ENCODE measurements around the gene DSCAML1.
"Not testable (repeated sequence)": the region's sequence is repeated elsewhere in the genome, so short reads cannot be mapped to it uniquely, and the experiment has no call there.

Gene DSCAML1

DNA sequence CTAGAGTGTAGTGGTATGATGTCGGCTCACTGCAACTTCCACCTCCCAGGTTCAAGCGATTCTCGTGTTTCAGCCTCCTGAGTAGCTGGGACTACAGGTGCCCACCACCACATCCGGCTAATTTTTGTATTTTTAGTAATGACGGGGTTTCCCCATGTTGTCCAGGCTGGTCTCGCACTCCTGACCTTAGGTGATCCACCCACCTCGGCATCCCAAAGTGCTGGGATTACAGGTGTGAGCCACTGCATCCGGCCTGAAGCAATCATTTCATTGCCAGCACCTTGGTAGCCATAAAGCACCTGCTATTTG, 340.3 kb downstream of the DSCAML1 start:
- not testable (repeated sequence) for H3K36me3 ChIP-seq (ENCODE audit: control insufficient read depth, insufficient read depth, low read length); H3K27me3 ChIP-seq (ENCODE audit: control insufficient read depth, insufficient read depth, low read length); H3K4me3 ChIP-seq (ENCODE audit: low read length); DNase-seq (ENCODE audit: low read depth, low spot score); H3K27ac ChIP-seq (ENCODE audit: low read length); H3K9me3 ChIP-seq (ENCODE audit: control insufficient read depth, insufficient read depth, low read length); H3K4me1 ChIP-seq (ENCODE audit: control insufficient read depth, insufficient read depth, low read length)
- no CpG with 5 or more reads among the region's 8 CpGs for WGBS (ENCODE audit: insufficient coverage, insufficient read length)

DNA sequence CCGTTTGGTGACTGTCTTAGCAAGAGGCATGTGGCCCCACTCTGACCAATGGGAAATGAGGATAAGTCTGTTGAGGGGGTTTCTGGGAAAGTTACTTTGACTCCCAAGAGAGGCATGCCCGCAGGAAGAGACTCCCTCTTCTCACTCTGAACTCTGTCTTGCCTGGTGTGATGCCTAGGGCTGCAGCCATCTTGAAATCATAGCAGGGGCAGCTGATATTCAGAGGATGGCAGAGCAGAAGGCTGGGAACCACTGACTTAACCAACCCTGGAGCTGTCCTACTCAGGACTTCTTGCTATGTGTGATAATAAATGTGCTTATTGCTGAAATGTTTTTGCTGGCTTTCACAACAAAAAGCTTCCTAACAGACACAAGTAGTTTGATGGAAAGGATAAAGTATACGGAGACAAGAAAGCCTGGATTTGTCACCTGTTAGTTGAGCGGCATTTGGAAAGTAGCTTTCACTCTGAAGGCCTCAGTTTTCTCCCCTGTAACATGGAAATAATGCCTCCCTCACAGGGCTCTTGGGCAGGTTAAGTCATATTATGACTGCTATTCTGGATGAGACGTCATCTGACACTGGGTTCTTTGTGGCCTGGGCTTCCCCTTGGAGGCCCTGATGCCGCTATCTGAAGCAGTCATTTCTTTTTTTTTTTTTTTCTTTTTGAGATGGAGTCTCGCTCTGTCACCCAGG, 340.8 kb downstream of the DSCAML1 start:
- Histone ChIP-seq H3K27me3 (ENCODE audit: control insufficient read depth, insufficient read depth, low read length) (no peaks in the 10 kb centered on the region), H3K27ac (ENCODE audit: low read length) (no peak overlapping the region), H3K9me3 (ENCODE audit: control insufficient read depth, insufficient read depth, low read length) (no peaks in the 10 kb centered on the region), H3K4me1 (ENCODE audit: control insufficient read depth, insufficient read depth, low read length) (no peaks in the 10 kb centered on the region), H3K4me3 (ENCODE audit: low read length) (no peak overlapping the region), H3K36me3 (ENCODE audit: control insufficient read depth, insufficient read depth, low read length) (no peaks in the 10 kb centered on the region)
- no CpG with 5 or more reads among the region's 7 CpGs for WGBS (ENCODE audit: insufficient coverage, insufficient read length)
- no peak for DNase-seq (ENCODE audit: low read depth, low spot score)

DNA sequence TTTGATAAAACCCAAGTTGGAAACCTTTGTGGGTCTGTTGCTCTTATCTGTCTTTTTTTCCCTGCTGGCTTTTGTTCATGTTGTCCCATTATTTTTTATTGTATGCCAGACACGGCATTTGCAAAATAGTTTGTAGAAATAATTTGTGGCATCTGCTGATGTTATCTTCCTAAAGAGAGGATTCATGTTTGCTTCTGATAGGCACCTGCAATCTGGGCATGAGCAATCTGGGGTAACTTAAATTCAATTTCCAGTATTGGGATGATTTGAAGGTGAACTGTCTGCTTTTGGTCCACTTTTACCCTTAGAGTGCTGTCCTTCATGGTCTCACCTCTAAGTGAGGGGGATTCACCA, 342.5 kb downstream of the DSCAML1 start:
- WGBS (ENCODE audit: insufficient coverage, insufficient read length): no CpG with 5 or more reads among the region's 1 CpG

GRCh38 chr11:117453886-117454563, 343.0 kb downstream of the DSCAML1 start:
- WGBS (ENCODE audit: insufficient coverage, insufficient read length): no CpG with 5 or more reads among the region's 6 CpGs
- DNase-seq (ENCODE audit: low read depth, low spot score): no peak
- no peak overlapping the region for H3K27ac ChIP-seq (ENCODE audit: low read length)
- no peaks in the 10 kb centered on the region for H3K9me3 ChIP-seq (ENCODE audit: control insufficient read depth, insufficient read depth, low read length)
- no peaks in the 10 kb centered on the region for H3K27me3 ChIP-seq (ENCODE audit: control insufficient read depth, insufficient read depth, low read length)
- no peaks in the 10 kb centered on the region for H3K36me3 ChIP-seq (ENCODE audit: control insufficient read depth, insufficient read depth, low read length)
- no peak overlapping the region for H3K4me3 ChIP-seq (ENCODE audit: low read length)
- H3K4me1 ChIP-seq (ENCODE audit: control insufficient read depth, insufficient read depth, low read length): no peaks in the 10 kb centered on the region

More for the DNA sequence above, 342.5 kb downstream of the DSCAML1 start:
- Histone ChIP-seq H3K9me3 (ENCODE audit: control insufficient read depth, insufficient read depth, low read length) (no peaks in the 10 kb centered on the region), H3K27ac (ENCODE audit: low read length) (no peak overlapping the region), H3K27me3 (ENCODE audit: control insufficient read depth, insufficient read depth, low read length) (no peaks in the 10 kb centered on the region), H3K4me1 (ENCODE audit: control insufficient read depth, insufficient read depth, low read length) (no peaks in the 10 kb centered on the region), H3K4me3 (ENCODE audit: low read length) (no peak overlapping the region), H3K36me3 (ENCODE audit: control insufficient read depth, insufficient read depth, low read length) (no peaks in the 10 kb centered on the region)
- DNase-seq (ENCODE audit: low read depth, low spot score): no peak

DNA sequence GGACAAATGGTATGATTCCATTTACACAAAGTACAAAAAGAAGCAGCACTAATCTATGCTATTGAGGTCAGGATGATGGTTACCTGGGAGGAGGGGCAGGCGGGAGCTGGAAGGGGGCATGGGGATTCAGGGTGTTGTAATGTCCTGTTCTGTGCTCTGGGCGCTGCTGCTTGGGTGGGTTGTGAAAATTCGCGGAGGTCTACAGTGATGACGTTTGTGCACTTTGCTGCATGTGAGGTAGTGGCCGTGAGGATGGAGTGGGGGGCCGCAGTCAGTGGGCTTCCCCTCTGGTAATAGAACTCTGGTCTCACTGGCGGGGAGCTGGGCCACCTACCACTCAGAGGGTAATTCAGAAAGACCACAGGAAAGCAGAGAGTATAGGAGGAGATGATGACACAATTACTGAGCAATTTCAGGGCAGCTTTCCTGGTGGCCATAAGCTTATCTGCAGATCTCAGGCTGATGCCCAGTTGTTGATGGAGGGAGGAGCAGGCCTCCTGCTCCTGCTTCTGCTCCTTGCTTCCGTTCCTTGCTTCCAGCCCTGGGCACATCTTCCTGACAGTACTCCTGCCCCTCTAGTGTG, 347.8 kb downstream of the DSCAML1 start:
- no peaks in the 10 kb centered on the region for H3K4me1 ChIP-seq (ENCODE audit: control insufficient read depth, insufficient read depth, low read length)
- no peaks in the 10 kb centered on the region for H3K9me3 ChIP-seq (ENCODE audit: control insufficient read depth, insufficient read depth, low read length)
- no peak overlapping the region for H3K27ac ChIP-seq (ENCODE audit: low read length)
- H3K27me3 ChIP-seq (ENCODE audit: control insufficient read depth, insufficient read depth, low read length): no peaks in the 10 kb centered on the region
- no CpG with 5 or more reads among the region's 9 CpGs for WGBS (ENCODE audit: insufficient coverage, insufficient read length)
- no peak for DNase-seq (ENCODE audit: low read depth, low spot score)
- no peaks in the 10 kb centered on the region for H3K36me3 ChIP-seq (ENCODE audit: control insufficient read depth, insufficient read depth, low read length)
- no peak overlapping the region for H3K4me3 ChIP-seq (ENCODE audit: low read length)

- H3K27me3 ChIP-seq (ENCODE audit: control insufficient read depth, insufficient read depth, low read length): no peaks in the 10 kb centered on the region
- no peaks in the 10 kb centered on the region for H3K36me3 ChIP-seq (ENCODE audit: control insufficient read depth, insufficient read depth, low read length)
- peaks cover 3% of the 10 kb centered on the region for H3K4me1 ChIP-seq (ENCODE audit: control insufficient read depth, insufficient read depth, low read length)
- H3K9me3 ChIP-seq (ENCODE audit: control insufficient read depth, insufficient read depth, low read length): no peaks in the 10 kb centered on the region
- no peak overlapping the region for H3K27ac ChIP-seq (ENCODE audit: low read length)
- no CpG with 5 or more reads among the region's 17 CpGs for WGBS (ENCODE audit: insufficient coverage, insufficient read length)
- H3K4me3 ChIP-seq (ENCODE audit: low read length): no peak overlapping the region
- DNase-seq (ENCODE audit: low read depth, low spot score): no peak
These were observed 352.0 kb downstream of the DSCAML1 start for GRCh38 chr11:117444711-117445658.

DNA sequence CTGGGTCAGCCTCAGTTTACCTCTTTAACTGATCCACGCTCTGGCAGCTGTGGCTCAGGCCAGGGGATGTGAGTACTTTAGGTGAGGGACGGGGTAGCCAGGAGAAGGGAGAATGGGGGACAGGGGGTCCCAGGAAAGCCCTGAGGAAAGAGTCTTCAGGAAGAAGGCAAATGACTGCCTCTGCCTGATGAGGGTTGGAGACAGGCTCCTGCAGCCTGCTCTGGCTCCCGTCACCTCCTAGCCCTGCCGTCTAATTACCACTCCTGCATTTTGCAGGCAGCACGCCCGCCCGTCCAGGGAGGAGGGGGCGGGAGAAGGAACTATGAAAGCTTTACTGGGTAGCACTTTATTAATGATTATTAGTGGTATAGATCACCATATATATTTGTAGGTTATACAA, 352.8 kb downstream of the DSCAML1 start:
- Histone ChIP-seq H3K4me3 (ENCODE audit: low read length) (no peak overlapping the region), H3K27me3 (ENCODE audit: control insufficient read depth, insufficient read depth, low read length) (no peaks in the 10 kb centered on the region), H3K4me1 (ENCODE audit: control insufficient read depth, insufficient read depth, low read length) (peaks cover 3% of the 10 kb centered on the region), H3K36me3 (ENCODE audit: control insufficient read depth, insufficient read depth, low read length) (no peaks in the 10 kb centered on the region), H3K9me3 (ENCODE audit: control insufficient read depth, insufficient read depth, low read length) (no peaks in the 10 kb centered on the region), H3K27ac (ENCODE audit: low read length) (no peak overlapping the region)
- no CpG with 5 or more reads among the region's 8 CpGs for WGBS (ENCODE audit: insufficient coverage, insufficient read length)
- no peak for DNase-seq (ENCODE audit: low read depth, low spot score)

DNA sequence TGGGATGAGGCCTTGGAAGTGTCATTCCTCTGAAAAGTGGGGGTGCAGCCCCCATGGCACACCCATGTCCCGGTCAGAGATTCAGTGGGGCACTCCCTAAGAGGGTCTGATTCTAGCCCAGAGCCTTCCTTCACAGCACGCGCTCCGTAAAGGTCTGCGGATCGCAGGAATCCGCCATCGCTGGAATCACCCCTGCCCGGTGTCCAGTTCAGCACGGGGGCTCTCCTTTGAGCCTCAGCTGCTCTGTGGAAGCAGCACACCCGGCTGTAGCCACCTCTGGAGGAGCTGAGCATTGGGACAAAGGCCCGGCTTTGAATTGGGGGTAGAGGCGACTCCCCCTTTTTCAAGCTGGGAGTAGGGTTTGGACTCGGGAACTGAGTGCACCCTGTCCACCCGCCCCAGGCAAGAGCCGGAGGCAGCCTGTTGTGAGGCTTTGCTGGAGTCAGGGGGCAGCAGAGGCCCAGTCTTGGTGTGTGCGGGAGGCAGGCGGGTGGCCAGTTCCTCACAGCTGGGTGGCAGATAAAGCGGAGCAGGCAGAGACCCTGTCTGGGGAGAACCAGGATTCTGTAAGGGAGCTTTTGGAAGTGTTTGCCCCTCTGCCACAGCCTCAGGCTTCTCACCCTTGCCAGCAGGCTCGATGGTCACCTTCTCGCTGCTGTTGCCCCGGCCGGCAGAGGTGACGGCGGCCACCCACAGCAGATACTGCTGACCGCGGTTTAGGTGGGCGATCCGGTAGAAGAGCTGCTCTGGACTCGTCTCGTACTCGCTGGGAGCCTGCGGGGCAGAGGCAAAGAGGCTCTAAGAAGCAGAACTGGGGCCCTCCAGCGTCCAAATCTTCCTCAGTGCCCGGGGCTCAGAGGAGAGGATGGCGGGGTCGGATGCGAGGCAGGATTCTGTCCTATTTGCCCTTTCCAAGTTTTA, 353.5 kb downstream of the DSCAML1 start:
- peaks cover 3% of the 10 kb centered on the region for H3K4me1 ChIP-seq (ENCODE audit: control insufficient read depth, insufficient read depth, low read length)
- H3K9me3 ChIP-seq (ENCODE audit: control insufficient read depth, insufficient read depth, low read length): no peaks in the 10 kb centered on the region
- DNase-seq (ENCODE audit: low read depth, low spot score): peak; percentile 43
- no peak overlapping the region for H3K27ac ChIP-seq (ENCODE audit: low read length)
- H3K4me3 ChIP-seq (ENCODE audit: low read length): no peak overlapping the region
- no CpG with 5 or more reads among the region's 38 CpGs for WGBS (ENCODE audit: insufficient coverage, insufficient read length)
- H3K27me3 ChIP-seq (ENCODE audit: control insufficient read depth, insufficient read depth, low read length): no peaks in the 10 kb centered on the region
- H3K36me3 ChIP-seq (ENCODE audit: control insufficient read depth, insufficient read depth, low read length): no peaks in the 10 kb centered on the region

DNA sequence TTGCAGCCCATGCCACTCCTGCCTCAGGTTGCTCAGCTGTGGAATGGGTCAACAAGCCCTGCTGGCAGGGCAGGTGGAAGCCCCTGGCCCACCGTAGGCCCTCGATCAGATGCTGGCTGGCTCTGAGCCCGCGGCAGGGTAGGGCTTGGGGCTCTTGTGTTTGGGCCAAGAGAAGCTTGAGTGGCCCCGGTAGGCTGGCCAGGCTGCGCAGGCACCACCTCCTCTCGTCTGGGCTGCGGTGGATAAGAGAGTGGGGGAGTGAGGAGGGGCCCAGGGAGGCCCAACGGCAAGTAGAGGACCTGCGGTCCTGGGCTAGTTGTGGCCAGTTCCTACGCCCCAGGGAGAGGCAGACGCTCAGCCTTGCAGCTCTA, 354.2 kb downstream of the DSCAML1 start:
- H3K27me3 ChIP-seq (ENCODE audit: control insufficient read depth, insufficient read depth, low read length): no peaks in the 10 kb centered on the region
- peaks cover 3% of the 10 kb centered on the region for H3K4me1 ChIP-seq (ENCODE audit: control insufficient read depth, insufficient read depth, low read length)
- no peak overlapping the region for H3K4me3 ChIP-seq (ENCODE audit: low read length)
- no peak overlapping the region for H3K27ac ChIP-seq (ENCODE audit: low read length)
- no peaks in the 10 kb centered on the region for H3K9me3 ChIP-seq (ENCODE audit: control insufficient read depth, insufficient read depth, low read length)
- no peaks in the 10 kb centered on the region for H3K36me3 ChIP-seq (ENCODE audit: control insufficient read depth, insufficient read depth, low read length)
- no peak for DNase-seq (ENCODE audit: low read depth, low spot score)
- no CpG with 5 or more reads among the region's 12 CpGs for WGBS (ENCODE audit: insufficient coverage, insufficient read length)

Data from iPS DF 6.9 (cell line).